GM12874 (cell line): ENCODE data around the gene ZSCAN10.

Experiments used
- TF ChIP-seq, protein P1 (sequence below): IDR thresholded peaks from 2 replicates; pipeline ENCODE4 v1.5.1; 2011; ENCODE audit warnings: low read depth, mild to moderate bottlenecking, control low read depth, low read length, moderate library complexity; ENCODE audit not compliant: insufficient read depth

The ZSCAN10 gene

DNA sequence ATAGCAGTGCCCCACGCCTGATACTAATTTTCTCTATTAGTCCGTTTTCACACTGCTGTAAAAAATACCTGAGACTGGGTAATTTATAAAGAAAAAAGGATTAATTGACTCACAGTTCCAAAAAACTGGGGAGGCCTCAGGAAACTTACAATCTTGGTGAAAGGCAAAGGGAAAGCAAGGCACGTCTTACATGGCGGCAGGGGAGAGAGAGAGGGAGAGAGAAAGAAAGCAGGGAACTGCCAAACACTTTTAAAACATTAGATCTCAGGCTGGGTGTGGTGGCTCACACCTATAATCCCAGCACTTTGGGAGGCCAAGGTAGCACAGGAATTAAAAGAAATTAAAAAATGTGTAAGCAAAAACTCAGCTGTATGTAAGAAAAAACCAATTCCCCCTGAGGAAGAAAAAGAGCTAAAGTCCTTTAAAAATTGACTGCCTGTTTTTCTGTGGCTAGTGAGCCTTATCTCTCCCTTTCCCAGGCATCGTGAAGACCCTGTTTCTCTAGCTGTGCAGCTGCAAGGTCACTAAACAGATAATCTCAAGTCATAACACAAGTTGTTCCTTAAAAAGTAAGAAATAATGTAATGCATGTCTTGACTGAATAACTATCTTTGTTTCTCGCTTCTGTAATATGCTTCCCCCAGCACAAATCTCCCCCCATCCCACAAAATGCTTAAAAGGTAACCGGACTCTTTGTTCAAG is 14.0 kb downstream of the ZSCAN10 start:
- TF ChIP-seq, protein P1, sequence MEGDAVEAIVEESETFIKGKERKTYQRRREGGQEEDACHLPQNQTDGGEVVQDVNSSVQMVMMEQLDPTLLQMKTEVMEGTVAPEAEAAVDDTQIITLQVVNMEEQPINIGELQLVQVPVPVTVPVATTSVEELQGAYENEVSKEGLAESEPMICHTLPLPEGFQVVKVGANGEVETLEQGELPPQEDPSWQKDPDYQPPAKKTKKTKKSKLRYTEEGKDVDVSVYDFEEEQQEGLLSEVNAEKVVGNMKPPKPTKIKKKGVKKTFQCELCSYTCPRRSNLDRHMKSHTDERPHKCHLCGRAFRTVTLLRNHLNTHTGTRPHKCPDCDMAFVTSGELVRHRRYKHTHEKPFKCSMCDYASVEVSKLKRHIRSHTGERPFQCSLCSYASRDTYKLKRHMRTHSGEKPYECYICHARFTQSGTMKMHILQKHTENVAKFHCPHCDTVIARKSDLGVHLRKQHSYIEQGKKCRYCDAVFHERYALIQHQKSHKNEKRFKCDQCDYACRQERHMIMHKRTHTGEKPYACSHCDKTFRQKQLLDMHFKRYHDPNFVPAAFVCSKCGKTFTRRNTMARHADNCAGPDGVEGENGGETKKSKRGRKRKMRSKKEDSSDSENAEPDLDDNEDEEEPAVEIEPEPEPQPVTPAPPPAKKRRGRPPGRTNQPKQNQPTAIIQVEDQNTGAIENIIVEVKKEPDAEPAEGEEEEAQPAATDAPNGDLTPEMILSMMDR = no peak

DNA sequence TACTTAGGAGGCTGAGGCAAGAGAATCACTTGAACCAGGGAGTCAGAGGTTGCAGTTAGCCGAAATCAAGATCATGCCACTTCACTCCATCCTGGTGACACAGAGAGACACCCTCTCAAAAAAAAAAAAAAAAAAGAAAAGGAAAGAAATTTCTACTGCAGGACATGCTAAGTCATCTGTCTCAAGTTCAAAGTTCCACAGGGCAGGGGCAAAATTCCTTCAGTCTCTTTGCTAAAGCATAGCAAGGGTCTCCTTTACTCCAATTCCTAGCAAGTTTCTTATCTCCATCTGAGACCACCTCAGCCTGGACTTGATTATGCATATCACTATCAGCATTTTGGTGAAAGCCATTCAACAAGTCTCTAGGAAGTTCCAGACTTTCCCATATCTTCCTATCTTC is 14.6 kb downstream of the ZSCAN10 start:
- TF ChIP-seq, protein P1 = no peak

DNA sequence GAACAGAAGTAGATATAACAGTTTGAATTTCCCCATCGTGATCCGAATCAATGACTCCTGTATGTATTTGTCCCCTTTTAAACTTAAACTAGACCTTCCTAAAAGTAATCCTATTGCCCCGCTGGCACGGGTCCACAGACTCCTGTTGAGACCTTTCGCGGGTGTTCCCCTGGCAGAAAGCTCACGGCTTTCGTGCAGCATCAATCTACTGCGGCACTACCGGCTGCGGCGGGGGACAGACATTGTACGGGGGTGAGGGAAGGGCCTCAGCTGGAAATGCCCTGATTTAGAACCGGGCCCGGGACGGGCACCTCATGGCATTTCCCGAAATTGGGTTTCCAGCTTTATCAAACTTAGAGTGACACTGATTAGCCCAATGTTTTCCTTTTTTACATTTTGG is 19.1 kb downstream of the ZSCAN10 start:
- TF ChIP-seq, protein P1 = no peak

DNA sequence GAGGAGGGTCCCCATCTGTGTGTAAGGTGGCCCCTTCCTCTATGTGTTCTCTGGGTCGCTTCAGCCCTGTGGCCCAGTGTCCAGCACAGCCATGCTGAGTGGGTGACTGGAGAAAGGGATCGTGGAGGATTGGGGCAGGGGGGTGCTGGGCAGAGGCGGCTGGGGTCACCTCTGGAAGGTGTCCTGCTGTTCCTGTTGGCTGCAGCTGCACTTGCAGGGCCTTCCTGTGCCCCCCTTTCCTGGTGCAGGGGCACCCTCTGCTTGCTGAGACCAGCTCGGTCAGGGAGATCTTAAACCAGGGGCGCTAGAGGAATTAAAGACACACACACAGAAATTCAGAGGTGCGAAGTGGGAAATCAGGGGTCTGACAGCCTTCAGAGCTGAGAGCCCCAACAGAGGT is 22.5 kb downstream of the ZSCAN10 start:
- TF ChIP-seq, protein P1 = no peak

DNA sequence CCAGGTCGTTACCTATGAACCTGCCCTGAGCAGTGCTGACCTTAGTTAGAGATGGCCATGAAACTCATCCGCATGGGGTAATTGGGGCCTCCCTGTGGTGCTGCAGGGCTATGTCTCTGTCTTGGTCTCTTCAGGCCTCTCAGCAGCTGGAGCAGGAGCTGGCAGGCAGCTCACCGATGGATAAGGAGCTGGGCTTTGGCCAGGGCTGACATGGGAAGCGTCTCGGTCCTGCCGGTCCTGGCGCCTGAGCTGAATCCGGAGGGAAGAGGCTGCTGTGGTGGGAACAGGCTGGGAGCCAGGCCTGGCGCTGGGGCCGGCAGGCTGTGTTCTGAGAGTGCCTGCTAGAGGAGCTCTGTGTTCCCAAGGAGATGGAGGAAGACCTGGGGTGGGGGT is 23.6 kb downstream of the ZSCAN10 start:
- TF ChIP-seq, protein P1 = no peak

DNA sequence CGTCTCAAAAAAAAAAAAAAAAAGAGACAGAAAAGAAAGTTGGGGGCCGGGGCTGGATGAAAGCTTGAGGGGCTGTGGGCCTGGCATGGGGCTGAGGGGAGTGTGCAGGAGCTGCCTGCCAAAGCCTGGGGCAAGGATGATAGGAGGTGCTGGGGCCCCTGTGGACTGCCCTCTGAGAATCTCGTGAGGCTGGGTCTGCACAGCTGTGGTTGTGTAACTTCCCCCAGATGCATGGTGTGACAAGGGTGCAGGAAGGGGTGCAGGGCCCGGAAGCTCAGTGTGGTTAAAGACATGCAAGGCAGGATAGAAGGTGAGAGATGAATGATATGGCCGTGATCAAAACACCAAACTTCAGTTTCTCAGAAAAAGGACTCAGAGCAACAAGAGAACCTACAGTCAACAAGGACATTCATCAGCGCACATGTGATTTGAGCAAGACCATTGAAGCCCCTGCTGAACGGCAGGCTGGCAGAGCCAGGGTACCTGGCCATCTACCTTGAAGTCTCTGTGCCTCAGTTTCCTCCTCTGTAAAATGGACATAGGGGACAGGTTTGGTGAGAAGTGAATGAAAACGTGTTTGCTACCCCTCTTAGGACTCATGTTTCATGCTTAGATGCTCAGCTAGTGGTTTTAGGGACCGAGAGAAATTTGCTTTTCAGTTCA is 24.1 kb downstream of the ZSCAN10 start:
- TF ChIP-seq, protein P1 = no peak

DNA sequence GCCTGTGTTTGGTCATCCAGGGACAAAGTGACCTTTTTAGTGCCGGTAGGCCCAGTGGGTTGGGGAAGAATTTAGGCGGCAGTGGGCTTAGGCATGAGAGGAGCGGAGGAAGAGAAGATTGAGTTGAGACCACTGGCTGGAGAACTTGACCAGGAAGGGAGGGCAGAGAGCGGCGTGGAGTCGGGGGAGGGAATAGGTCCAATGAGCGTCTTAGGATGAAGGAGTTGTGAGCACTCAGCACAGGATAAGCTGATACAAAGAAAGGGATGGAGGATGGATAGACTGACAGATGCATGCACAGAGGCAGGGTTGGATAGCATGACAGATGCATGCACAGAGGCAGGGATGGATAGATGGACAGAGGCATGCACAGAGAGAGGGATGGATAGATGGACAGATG is 25.6 kb downstream of the ZSCAN10 start:
- TF ChIP-seq, protein P1 = no peak
